Activated gamma-delta T cell treated with Interleukin-2 at 50 U/mL for 16 hours (primary cell): ENCODE results near the gene CCDC38.
A peak's percentile ranks its signal among the peaks of the same experiment; 100 is the strongest.
"Not testable (repeated sequence)": the region's sequence is repeated elsewhere in the genome, so short reads cannot be mapped to it uniquely, and the experiment has no call there.

ENCODE experiments used
- DNase-seq: peaks from one replicate; pipeline ENCODE4 v3.0.0-alpha.2; 2020

CCDC38 gene

DNA sequence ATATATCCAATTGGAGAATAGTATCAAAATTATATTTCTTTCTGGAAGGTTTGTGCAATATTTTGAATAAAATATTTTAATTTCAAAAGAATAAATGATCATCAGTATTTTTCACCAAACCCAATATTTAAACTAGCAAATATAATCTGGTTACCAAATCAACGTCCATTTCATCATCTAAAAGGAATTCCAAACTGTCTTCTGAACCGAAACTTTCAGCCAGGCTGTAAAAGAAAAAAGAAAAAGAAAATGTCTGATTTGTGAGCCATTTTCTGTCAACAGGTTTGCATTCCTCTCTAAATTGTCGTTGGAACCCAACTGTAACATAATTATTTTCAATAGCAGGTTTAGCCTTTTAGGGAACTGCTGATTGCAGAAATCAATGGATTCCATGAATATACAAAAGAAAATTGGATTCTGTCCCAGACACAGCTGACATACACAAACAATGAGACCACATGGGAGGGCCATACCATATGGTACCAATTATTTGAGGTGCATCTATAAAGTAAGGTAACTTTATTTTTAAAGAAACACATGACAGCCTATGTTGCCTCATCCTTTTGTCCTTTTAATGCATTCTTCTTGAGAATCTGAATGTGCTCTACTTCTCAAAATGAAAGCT lies 61.0 kb downstream of the CCDC38 start:
- DNase-seq: no peak

DNA sequence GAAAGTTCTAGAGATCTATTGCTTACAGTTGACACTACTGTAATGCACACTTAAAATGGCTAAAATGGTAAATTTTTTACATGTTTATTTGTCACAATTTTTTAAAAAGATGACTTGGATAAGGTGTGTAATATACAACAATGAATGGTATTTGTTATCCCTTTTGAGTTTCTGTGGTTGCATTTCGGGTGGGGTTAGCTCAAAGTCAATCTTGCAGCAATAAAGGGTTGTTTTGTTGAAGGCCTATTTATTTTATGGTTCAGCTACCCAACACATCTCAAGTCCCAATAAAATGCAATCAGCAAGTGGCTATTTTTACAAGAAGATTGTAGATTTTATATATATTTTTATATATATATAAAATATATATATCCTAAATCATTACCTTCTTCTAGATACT lies 61.5 kb downstream of the CCDC38 start:
- DNase-seq: no peak

DNA sequence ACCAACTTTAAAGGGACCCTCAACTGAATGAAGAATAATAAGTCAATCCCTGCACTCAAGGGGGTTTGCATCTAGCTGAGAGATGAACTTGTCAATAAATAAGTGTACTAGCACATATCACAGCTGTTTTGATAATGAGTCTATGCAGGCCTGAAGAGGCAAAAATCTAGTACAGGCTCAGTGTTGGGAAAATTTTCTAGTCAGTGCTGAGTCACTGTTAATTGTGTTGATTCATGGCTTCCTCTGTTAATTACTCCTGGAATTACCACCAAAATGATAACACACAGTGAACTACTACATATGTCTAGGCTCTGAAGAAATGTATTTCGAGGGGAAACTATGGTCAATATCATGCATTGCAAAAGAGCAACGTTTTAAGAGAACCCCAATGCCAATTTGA lies 64.8 kb downstream of the CCDC38 start:
- DNase-seq: no peak

DNA sequence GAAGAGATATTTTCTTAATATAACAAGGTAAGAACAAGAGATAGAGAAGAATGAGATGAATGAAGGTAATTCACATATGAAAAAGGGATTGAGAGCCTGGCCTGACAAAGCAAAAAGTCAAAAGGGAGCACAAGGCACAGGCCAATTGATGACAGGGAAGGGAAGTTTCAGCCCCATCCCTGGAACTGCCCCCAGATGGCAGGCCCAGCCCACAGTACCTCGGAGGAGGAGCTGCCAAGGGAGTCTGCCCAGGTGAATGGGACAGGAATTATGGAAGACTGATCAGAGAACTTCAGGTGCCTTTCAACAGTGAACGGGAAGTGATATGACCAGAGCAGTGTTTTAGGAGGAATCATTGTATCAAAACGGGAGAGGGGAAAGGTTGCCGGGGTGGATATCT lies 68.0 kb downstream of the CCDC38 start:
- no peak for DNase-seq

DNA sequence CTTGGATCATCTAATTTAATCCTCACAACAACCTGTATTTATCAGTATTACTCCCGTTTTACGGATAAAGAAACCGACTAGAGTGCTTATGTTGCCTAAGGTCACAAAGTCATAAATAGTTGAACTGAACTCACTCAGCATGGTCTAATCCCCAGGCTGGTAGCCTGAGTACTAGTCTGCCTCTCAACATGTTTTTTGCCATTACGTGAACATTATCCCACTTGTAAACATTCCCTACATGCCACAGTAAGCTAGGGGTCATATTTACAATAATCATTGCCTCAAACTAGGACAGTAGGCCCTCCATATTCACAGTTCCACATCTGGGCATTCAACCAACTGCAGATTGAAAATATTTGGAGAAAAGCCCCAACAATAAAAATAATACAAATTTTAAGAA lies 71.5 kb downstream of the CCDC38 start:
- no peak for DNase-seq

DNA sequence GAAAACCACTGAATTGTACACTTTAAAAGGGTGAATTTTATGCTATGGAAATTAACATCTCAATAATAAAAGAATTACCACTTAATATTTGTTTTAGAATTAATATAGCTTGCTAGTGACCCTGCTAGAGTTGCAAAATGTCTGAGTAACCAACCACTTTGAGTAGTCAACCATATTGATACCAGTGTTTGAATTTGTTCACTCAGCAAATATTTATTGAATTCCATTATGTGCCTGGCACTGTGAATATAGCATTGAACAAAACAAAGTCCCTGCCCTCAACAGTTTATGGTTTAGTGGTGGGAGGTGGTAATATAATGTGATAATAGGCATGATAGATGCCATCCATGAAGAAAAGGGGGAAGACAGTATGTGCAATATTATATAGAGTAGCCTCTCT lies 79.1 kb downstream of the CCDC38 start:
- DNase-seq: no peak

DNA sequence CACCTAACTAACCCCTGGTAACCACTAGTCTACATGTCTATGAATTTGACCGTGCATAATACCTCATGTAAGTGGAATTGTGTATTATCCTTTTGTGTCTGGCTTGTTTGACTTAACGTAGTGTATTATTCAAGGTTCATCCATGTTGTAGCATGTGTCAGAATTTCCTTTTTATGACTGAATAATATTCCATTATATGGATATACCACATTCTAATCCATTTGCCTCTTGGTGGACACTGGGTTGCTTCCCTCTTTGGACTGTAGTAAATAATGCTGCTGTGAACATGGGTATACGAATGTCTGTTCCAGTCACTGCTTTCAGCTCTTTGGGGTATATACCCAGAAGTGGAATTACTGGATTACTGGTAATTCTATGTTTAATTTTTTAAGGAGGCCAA lies 80.4 kb downstream of the CCDC38 start:
- no peak for DNase-seq

DNA sequence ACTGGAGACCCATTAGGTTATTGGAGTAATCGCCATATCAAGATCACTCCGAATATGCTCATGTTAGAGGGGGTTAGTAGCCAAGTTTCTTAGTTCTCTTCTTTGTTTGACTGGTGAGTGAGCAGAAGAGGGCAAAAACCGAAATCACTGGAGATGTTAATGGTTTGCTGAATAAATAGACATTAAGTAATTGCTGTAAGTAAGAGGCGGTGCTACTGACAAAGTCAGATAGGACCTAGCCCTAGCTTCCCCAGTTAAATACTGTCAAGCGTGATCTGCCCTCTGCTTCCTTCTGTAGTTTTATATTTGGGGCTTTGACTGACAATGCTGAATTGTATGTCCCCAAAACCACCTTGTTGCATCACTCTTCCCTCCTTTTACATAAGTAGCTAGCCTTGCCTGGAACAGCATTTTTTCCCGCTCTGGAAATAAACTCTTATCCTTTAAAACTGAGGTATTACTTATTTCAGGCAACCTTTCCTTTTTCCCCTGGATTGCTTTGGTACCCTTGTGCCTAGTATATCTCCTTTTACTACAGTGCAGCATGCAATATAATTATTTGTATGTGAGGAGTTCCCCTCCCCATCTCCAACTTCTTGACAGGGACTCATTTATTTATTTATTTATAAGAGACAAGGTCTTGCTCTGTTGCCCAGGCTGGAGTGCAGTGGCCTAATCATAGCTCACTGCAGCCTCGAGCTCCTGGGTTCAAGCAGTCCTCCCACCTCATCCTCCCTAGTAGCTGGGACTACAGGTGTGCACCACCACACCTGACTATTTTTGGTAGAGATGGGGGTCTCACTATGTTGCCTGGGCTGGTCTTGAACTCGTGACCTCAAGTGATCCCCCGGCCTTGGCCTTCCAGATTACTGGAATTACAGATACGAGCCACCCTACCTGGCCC lies 82.2 kb downstream of the CCDC38 start:
- DNase-seq: no peak

DNA sequence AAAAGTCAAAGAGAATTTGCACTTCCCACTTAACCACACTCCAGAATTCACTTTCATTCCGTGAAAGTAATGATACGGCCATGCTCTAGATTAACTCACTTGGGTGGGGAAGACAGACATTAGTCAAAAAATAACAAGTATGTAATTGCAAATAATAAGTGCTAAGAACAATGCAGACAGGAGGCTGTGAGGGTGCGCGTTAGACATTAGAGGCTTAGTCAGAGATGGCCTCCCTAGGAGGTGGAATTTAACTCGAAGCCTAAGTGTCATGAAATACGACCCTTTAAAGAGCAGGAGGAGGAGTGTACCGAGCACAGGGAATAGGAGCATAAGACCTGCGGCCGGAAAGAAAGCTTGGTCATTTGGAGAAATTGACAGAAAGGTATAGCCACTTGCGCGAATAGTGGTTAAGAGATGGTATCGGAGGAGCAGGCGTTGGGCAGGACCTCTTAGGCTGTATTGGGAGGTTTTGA lies 83.0 kb downstream of the CCDC38 start:
- no peak for DNase-seq

DNA sequence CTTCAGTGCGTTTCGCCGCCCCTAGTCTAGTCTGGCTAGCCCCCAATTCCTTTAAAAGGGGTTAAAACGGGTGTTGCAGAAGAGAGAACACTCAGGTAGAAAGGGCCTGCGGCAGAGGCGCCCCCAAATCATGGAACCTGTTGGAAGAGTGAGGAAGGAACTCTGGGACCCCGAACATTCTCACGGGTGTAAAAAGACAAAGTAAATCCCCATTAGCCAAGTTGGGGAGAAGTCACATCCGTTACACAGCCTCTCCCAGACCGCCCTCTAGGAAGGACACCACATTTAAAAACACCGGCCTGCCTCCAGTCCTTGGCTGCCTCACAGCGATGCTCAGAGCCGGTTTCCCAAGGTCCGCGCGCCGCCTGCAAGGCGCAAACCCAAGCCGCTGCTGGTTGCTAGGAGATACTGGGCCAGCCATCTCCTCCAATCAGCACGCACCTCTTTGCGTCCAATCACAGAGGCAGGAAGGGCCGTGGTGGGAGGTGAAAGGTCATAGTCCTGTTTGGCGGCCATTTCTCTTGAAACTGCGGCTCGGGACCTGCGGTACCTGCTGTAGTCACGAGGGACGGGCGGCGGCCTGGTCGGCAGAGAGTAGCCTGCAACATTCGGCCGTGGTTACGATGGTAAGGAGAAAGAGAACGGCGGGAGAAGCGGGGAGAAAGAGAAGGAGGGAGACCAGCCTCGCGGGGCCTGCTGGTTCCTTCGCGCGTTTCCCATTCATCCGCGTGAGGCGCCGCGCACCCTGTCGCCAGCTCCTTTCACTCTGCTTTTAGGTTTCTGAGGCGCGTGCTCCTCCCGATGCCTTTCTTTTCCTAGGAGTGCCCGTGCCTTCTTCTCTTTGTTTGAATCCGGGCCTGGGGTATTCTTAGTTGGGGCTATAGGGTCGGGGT lies 83.7 kb downstream of the CCDC38 start, which contains the start of gene SNRPF:
Gene SNRPF, plus strand, starts transcription at position 502 of the 893 bp plus-strand sequence. Its CDS starts 122 bp downstream, at position 624.
- DNase-seq: peak; percentile 91

DNA sequence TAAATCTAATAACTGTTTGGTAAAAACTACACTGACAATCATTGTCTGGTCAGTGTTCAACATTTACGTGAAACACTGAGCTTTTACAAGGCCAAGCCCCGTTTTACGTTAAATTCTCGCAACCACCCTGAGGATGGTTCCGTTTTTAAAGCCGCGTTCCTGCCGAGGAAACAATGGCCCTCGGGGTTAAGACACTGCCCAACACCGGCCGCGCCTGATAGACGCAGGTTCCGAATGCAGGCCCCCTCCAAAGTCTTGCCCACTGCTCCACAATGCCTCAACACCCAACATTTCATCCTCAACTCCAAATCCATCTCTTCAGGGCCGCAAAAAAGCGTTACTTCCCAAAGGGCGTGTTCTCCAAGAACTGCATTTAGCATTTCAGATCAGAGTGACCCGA lies 84.6 kb downstream of the CCDC38 start:
- no peak for DNase-seq

DNA sequence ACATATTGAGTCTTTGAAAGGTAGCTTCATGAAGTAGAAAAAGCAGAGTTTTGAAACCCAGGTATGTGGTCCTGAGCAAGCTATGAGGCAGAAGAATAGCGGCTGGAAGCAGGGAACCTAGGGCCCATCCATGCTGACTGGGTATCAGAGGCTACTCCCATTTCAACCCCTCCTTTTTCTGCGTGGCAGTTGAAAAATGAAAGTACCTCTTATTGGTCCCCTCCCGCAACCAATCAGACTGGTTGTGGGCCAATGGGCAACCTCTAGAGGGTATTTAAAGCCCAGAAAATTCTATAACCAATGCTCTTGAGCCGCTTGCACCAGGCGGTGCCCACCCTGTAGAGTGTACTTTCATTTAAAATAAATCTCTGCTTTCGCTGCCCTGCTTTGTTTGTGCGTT lies 85.3 kb downstream of the CCDC38 start:
- no peak for DNase-seq

DNA sequence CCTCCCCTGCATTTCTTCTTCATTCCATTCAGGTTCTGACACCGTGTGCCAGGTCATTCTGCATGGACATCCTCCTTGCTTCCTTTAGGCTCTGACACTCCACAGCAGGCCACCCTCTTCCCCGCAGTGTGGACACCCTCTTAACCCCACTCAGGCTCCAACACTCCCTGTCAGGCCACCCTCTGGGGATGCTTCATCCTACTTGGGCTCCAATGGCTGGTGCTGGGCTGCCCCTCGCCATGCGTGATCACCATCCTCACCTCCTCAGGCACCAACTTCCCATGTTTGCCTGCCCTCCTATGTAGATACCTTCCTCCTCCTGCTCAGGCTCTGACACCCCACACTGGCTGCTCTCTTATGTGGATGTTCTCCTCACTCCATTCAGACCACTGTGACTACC lies 90.3 kb downstream of the CCDC38 start:
- no peak for DNase-seq

DNA sequence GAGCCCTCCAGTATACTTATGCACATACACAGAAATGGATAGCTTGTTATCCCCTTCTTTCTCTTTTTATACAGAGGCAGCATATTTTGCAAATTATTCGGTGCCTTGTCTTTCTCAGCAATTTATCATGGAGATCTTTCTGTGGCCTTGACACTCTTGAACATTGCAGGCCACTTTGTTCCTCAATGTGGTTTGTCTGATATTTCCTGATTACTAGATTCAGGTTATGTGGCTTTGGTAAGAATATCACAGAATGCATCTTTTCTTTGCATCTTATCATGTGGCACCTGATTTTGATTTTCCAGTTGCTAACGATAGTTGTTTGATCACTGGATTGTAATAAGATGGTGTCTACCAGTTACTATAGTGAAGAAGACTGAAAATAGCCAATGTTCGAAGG lies 90.8 kb downstream of the CCDC38 start:
- DNase-seq: no peak

DNA sequence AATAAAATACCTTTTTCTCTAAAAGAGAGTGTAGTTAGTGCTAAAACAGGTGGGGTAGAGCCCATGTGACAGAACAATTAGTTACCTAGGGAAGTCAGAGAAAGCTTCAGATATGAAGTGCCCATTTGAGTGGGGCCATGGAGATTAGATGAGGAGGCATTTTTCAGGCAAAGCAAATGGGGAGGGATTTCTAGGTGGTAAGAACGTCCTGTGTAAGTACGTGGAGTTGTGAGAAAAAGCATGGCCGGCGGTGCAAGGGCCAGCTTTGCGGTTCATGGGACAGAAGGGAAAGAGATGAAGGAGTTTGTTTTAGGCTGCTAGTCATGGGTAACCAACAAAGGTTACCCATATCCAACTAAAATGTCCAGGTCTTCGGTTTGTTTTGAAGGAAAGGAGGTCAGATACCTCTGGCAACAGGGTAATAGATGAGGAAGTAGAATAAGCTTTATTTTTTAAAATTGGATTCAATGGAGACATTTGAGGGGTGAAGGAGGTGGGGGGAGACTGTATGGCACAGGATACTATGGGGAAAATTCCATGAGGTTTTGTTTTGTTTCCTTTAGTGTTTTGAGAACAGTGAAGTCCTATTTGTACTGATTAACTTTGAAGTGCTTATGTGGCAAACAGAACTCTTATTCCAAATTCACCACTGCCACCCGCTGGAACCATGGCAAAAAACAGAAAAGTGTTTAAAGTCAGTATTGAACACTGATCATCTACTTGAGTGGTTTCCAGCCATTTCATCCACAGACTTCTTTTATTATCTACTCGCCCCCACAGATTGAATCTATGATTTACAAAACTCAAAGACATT lies 93.6 kb downstream of the CCDC38 start:
- no peak for DNase-seq

DNA sequence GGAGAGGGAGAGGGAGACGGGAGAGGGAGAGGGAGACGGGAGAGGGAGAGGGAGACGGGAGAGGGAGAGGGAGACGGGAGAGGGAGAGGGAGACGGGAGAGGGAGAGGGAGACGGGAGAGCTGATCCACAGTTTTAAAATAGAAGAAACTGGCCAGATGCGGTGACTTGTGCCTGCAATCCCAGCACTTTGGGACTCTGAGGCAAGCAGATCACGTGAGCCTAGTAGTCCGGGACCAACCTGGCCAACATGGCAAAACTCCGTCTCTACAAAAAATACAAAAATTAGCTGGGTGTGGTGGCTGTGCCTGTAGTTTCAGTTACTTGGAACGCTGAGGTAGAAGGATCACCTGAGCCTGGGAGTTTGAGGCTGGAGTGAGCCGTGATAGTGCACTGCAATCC lies 100.0 kb downstream of the CCDC38 start:
- not testable (repeated sequence) for DNase-seq

DNA sequence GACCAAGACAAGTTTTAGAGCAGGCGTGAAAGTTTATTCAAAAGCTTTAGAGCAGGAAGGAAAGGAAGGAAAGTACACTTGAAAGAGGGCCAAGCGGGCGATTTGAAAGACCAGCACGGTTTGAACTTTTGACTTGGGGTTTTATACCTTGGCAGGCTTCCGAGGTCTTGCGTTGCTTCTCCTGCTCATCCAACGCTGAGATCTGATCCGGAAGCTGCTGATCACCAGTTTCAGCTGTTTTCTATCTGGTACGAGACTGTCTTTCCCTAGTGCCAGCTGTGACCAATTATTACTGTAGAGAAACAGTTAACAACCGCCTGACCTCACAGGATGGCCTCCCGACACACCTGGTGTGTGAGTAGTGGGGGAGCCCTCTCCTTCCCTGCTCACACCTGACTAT lies 104.3 kb downstream of the CCDC38 start:
- DNase-seq: no peak

DNA sequence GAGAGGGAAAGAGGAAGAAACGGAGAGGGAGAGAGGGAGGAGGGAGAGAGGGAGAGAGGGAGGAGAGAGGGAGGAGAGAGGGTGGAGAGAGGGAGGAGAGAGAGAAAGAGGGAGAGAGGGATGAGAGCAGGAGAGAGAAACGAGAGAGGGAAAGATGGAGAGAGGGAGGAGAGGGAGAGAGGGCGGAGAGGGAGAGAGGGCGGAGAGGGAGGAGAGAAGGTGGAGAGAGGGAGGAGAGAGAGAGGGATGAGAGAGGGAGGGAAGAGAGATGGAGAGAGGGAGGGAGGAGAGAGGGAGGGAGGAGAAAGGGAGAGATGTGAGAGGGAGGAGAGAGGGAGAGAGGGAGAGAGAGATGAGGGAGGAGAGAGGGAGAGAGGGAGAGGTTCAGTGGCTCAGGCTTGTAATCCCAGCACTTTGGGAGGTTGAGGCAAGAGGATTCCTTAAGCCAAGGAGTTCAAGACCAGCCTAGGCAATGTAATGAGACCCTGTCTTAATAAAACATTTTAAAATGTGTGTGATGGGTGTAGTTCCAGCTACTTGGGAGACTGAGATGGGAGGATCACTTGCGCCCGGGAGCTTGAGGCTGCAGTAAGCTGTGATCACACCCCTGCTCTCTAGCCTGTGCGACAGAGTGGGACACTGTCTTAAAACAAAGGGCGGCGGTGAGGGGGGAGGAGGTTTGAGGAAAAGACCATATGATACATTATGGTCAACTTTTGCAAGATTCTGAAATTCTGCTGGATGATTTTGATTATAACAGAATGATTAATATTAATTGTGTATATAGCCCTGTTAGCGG lies 105.0 kb downstream of the CCDC38 start:
- DNase-seq: no peak

DNA sequence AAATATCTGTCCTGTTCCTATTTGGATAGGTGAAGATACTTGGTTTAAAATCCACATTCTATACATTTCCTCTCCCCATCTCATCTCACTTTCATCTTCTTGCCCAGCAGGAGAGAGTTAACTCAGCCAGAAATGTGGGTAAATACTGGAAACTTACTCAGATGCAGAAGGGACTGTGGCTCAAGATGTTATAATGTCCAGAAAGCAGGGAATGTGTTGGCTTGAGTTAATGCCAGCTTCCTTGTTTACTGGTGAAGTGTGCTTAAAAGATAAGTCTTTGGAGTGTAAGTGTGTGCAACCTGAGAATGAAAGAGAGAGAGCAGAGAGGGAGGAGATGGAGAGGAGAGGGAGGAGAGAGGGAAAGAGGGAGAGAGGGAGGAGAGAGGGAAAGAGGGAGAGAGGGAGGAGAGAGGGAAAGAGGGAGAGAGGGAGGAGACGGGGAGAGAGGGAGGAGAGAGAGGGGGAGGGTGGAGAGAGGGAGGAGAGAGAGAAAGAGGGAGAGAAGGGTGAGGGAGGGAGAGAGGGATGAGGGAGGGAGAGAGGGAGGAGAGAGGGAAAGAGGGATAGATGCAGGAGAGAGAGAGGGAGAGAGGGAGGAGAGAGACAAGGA lies 105.7 kb downstream of the CCDC38 start:
- no peak for DNase-seq

DNA sequence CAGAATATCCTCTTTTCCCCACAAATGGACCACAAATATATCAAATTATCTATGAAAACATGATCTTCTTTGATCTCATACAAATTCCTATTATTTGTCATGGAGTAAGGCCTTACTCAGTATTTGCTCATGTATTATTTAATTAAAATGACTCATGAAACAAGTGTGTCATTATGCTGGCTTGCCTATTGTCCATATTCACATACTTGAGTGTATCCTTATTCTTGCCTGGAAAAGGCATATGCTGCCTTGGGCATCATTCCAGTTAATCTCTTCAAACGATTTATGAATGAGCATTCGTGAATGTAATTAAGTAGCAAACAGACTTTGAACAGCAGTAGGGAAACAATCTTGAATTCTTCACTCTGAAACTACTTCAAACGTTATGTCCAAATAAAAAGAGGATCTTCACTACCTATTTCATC lies 106.2 kb downstream of the CCDC38 start:
- no peak for DNase-seq

DNA sequence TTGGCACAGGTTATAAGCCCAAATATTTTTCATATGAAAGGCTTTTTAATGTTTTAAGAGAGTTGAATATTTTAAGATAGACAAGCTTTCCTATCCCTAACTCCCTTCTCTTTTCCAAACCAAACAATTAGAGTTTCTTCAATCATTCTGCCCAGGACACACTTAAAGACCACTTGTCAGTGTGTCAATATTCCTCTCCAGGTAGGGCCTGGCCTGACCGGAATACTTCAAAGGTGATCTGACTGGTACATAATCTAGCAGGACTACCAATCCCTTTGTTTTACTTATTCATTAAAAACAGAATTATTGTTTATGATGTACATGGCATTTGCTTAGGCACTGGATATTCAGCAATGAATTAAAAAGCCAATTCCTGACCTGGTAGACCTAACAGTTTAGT lies 107.8 kb downstream of the CCDC38 start:
- DNase-seq: no peak
